Caco-2 (cell line): Measurements from ENCODE around the gene INAFM2. TPM values are rescaled to one million over a fixed set of nuclear protein-coding genes. Genes with fewer than 3 reads are reported as not detected.

Experiments
- BruUV-seq: library from RNA; stranded (reverse); fragments of 400-500 nt; replicated peaks from 2 replicates; lab custom pipeline; 2021; lab: Mats Ljungman, UMichigan
- CTCF ChIA-PET: fragments of 300-600 bp; sonication (Branson Sonifier 250); formaldehyde crosslinking; loops from one replicate; lab custom pipeline; 2022; ENCODE audit warnings: antibody characterized with exemption; lab: Charles Lee
- POLR2A ChIA-PET: fragments of 300-600 bp; sonication (Branson Sonifier 250); formaldehyde crosslinking; loops from one replicate; lab custom pipeline; 2022; ENCODE audit warnings: antibody characterized with exemption; lab: Charles Lee
- DNase-seq, 2 experiments: peaks; one replicate each; pipeline versions ENCODE4 v3.0.0 to v3.0.0-alpha.2; 2020 to 2022
- H3K27me3 ChIP-seq: replicated peaks from 2 replicates; pipeline ENCODE4 v1.6.0; 2011; ENCODE audit warnings: low read length; ENCODE audit not compliant: control insufficient read depth, insufficient read depth
- H3K36me3 ChIP-seq: 2 replicates; pipeline ENCODE4 v1.5.1; 2011; ENCODE audit warnings: low read length; ENCODE audit not compliant: control insufficient read depth, insufficient read depth
- H3K4me1 ChIP-seq: fragments of 250-450 bp; sonication (Bioruptor Pico); 2 replicates; pipeline ENCODE4 v1.5.1; 2020; ENCODE audit warnings: mild to moderate bottlenecking
- H3K4me3 ChIP-seq: 2 replicates; pipeline ENCODE4 v1.5.1; 2011; ENCODE audit warnings: low read depth, mild to moderate bottlenecking, control low read depth, low read length
- H3K9me3 ChIP-seq: fragments of 250-450 bp; sonication (Bioruptor Pico); 2 replicates; pipeline ENCODE4 v1.5.1; 2020; ENCODE audit warnings: mild to moderate bottlenecking, moderate library complexity
- H3K27ac Mint-ChIP-seq: one replicate; pipeline ENCODE4 v1.8.0; 2022; ENCODE audit warnings: mixed read lengths; ENCODE audit not compliant: unreplicated experiment
- H3K27me3 Mint-ChIP-seq: one replicate; pipeline ENCODE4 v1.8.0; 2022; ENCODE audit warnings: mixed read lengths; ENCODE audit not compliant: insufficient read depth, unreplicated experiment
- H3K36me3 Mint-ChIP-seq: one replicate; pipeline ENCODE4 v1.8.0; 2022; ENCODE audit warnings: mild to moderate bottlenecking, mixed read lengths; ENCODE audit not compliant: insufficient read depth, unreplicated experiment
- H3K4me1 Mint-ChIP-seq: one replicate; pipeline ENCODE4 v1.8.0; 2022; ENCODE audit warnings: low read depth, mixed read lengths; ENCODE audit not compliant: unreplicated experiment
- H3K4me3 Mint-ChIP-seq: one replicate; pipeline ENCODE4 v1.8.0; 2022; ENCODE audit warnings: mild to moderate bottlenecking, moderate library complexity, mixed read lengths; ENCODE audit not compliant: unreplicated experiment
- H3K9me3 Mint-ChIP-seq: one replicate; pipeline ENCODE4 v1.8.0; 2022; ENCODE audit warnings: mixed read lengths; ENCODE audit not compliant: unreplicated experiment
- intact Hi-C: fragments of 100-400 bp; cut with micrococcal nuclease; formaldehyde crosslinking; loops from one replicate; pipeline ENCODE4 v1.10.0; 2022; ENCODE audit not compliant: unreplicated experiment
- total RNA-seq: library from RNA; stranded (reverse); gene quantifications from 2 replicates; pipeline ENCODE4 v1.2.3, GENCODE V29; 2022
- TF ChIP-seq, protein P1 (sequence below), 2 experiments: fragments of 200-600 bp in 1 of 2; IDR thresholded peaks; 1 replicate in 1 of 2; 2 replicates in 1 of 2; pipeline versions ENCODE4 v1.5.1 to v1.8.0; 2011 to 2022; ENCODE audit warnings: antibody characterized with exemption in 1 of 2, control low read depth in 1 of 2, inconsistent platforms in 1 of 2, low read depth in 1 of 2, low read length in 1 of 2, mild to moderate bottlenecking in 1 of 2, moderate library complexity in 1 of 2; ENCODE audit not compliant: insufficient read depth in 1 of 2, severe bottlenecking in 1 of 2, unreplicated experiment in 1 of 2

Gene INAFM2
- total RNA-seq, 1 experiment from 2014 or later, result 13.4 TPM

DNA sequence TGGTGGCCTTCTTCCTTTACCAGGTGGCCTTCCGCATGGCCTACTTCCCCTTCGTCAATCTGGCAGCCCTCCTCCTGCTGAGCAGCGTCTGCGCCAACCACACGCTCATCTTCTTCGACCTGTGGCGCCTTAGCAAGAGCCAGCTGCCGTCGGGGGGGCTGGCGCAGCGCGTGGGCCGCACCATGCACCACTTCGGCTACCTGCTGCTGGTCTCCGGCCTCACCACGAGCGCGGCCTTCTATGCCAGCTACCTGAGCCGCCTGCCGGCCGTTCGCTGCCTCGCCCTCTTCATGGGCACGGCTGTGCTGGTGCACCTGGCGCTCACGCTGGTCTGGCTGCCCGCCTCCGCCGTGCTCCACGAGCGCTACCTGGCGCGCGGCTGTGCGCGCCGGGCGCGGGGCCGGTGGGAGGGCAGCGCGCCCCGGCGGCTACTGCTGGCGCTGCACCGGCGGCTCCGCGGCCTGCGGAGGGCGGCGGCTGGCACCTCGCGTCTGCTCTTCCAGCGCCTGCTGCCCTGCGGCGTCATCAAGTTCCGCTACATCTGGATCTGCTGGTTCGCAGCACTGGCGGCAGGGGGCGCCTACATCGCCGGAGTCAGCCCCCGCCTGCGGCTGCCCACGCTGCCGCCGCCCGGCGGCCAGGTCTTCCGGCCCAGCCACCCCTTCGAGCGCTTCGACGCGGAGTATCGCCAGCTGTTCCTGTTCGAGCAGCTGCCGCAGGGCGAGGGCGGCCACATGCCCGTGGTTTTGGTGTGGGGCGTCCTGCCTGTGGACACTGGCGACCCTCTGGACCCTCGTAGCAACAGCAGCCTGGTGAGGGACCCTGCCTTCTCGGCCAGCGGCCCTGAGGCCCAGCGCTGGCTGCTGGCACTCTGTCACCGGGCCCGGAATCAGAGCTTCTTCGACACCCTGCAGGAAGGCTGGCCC lies 44.5 kb downstream of the INAFM2 start:
- POLR2A ChIA-PET, result no interaction called here
- no peak overlapping the region for H3K4me3 ChIP-seq
- no peaks in the 10 kb centered on the region for H3K9me3 Mint-ChIP-seq
- no peaks in the 10 kb centered on the region for H3K36me3 Mint-ChIP-seq
- no peaks in the 10 kb centered on the region for H3K4me1 Mint-ChIP-seq
- no peaks in the 10 kb centered on the region for H3K36me3 ChIP-seq
- no peaks in the 10 kb centered on the region for H3K9me3 ChIP-seq
- no peak overlapping the region for H3K4me3 Mint-ChIP-seq
- no peaks in the 10 kb centered on the region for H3K27me3 ChIP-seq
- intact Hi-C loops, result no loop called here
- CTCF ChIA-PET, result no interaction called here
- H3K27ac Mint-ChIP-seq, result no peak overlapping the region
- no peaks in the 10 kb centered on the region for H3K4me1 ChIP-seq
- H3K27me3 Mint-ChIP-seq, result no peaks in the 10 kb centered on the region
- TF ChIP-seq, protein P1, sequence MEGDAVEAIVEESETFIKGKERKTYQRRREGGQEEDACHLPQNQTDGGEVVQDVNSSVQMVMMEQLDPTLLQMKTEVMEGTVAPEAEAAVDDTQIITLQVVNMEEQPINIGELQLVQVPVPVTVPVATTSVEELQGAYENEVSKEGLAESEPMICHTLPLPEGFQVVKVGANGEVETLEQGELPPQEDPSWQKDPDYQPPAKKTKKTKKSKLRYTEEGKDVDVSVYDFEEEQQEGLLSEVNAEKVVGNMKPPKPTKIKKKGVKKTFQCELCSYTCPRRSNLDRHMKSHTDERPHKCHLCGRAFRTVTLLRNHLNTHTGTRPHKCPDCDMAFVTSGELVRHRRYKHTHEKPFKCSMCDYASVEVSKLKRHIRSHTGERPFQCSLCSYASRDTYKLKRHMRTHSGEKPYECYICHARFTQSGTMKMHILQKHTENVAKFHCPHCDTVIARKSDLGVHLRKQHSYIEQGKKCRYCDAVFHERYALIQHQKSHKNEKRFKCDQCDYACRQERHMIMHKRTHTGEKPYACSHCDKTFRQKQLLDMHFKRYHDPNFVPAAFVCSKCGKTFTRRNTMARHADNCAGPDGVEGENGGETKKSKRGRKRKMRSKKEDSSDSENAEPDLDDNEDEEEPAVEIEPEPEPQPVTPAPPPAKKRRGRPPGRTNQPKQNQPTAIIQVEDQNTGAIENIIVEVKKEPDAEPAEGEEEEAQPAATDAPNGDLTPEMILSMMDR (IDR thresholded peaks at IDR 0.05; ENCODE audit: insufficient read depth in 1 of 2, low read depth in 1 of 2, low read length in 1 of 2, severe bottlenecking in 1 of 2, unreplicated experiment in 1 of 2), result no peak
- BruUV-seq, result no TSS peak
- no peak for DNase-seq

DNA sequence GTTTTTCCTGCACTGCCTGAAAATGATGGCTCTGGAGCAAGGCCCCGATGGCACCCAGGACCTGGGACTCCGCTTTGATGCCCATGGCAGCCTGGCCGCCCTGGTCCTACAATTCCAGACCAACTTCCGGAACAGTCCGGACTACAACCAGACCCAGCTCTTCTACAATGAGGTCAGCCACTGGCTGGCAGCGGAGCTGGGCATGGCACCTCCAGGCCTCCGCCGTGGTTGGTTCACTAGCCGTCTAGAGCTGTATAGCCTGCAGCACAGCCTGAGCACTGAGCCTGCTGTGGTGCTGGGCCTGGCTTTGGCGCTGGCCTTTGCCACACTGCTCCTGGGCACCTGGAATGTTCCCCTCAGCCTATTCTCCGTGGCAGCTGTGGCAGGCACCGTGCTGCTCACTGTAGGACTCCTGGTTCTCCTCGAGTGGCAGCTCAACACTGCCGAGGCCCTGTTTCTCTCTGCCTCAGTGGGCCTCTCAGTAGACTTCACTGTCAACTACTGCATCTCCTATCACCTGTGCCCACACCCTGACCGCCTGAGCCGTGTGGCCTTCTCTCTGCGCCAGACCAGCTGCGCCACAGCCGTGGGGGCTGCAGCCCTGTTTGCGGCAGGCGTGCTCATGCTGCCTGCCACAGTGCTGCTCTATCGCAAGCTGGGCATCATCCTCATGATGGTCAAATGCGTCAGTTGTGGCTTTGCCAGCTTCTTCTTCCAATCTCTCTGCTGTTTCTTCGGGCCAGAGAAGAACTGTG lies 45.4 kb downstream of the INAFM2 start:
- H3K4me1 ChIP-seq, result no peaks in the 10 kb centered on the region
- no peak overlapping the region for H3K4me3 ChIP-seq
- H3K9me3 ChIP-seq, result no peaks in the 10 kb centered on the region
- H3K27me3 ChIP-seq, result no peaks in the 10 kb centered on the region
- no peak for DNase-seq
- H3K4me1 Mint-ChIP-seq, result no peaks in the 10 kb centered on the region
- TF ChIP-seq, protein P1 (IDR thresholded peaks at IDR 0.05; ENCODE audit: insufficient read depth in 1 of 2, low read depth in 1 of 2, low read length in 1 of 2, severe bottlenecking in 1 of 2, unreplicated experiment in 1 of 2), result no peak
- ChIA-PET CTCF (no interaction called here), POLR2A (no interaction called here)
- no peak overlapping the region for H3K27ac Mint-ChIP-seq
- BruUV-seq, result no TSS peak
- intact Hi-C loops, result no loop called here
- no peaks in the 10 kb centered on the region for H3K9me3 Mint-ChIP-seq
- H3K27me3 Mint-ChIP-seq, result no peaks in the 10 kb centered on the region
- no peaks in the 10 kb centered on the region for H3K36me3 ChIP-seq
- H3K4me3 Mint-ChIP-seq, result no peak overlapping the region
- H3K36me3 Mint-ChIP-seq, result no peaks in the 10 kb centered on the region

DNA sequence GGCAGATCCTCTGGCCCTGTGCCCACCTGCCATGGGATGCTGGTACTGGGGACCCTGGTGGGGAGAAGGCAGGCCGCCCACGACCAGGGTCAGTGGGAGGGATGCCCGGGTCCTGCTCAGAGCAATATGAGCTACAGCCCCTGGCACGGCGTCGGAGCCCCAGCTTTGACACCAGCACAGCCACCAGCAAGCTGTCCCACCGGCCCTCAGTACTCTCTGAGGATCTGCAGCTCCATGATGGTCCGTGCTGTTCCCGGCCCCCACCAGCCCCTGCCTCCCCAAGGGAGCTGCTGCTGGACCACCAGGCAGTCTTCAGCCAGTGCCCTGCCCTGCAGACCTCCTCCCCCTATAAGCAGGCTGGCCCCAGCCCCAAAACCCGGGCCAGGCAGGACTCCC lies 46.0 kb downstream of the INAFM2 start:
- H3K27me3 Mint-ChIP-seq, result no peaks in the 10 kb centered on the region
- intact Hi-C loops, result no loop called here
- CTCF ChIA-PET, result no interaction called here

More for the DNA sequence above, 46.0 kb downstream of the INAFM2 start:
- Mint-ChIP-seq H3K27ac (no peak overlapping the region), H3K36me3 (no peaks in the 10 kb centered on the region), H3K4me3 (no peak overlapping the region), H3K9me3 (no peaks in the 10 kb centered on the region), H3K4me1 (no peaks in the 10 kb centered on the region)
- no TSS peak for BruUV-seq
- no peaks in the 10 kb centered on the region for H3K4me1 ChIP-seq
- H3K9me3 ChIP-seq, result no peaks in the 10 kb centered on the region
- no peaks in the 10 kb centered on the region for H3K27me3 ChIP-seq
- DNase-seq, result no peak
- POLR2A ChIA-PET, result no interaction called here
- TF ChIP-seq, protein P1 (IDR thresholded peaks at IDR 0.05; ENCODE audit: insufficient read depth in 1 of 2, low read depth in 1 of 2, low read length in 1 of 2, severe bottlenecking in 1 of 2, unreplicated experiment in 1 of 2), result no peak
- no peak overlapping the region for H3K4me3 ChIP-seq
- no peaks in the 10 kb centered on the region for H3K36me3 ChIP-seq
